Activated T-helper 1 cell treated with anti-CD3 and anti-CD28 coated beads, Interleukin-2, amount 50 U/mL, for 16 hours (primary cell): ENCODE results near the gene OOSP4A.

Experiments used
- DNase-seq, 2 donors: peaks; one replicate each; pipeline ENCODE4 v3.0.0-alpha.2; 2020; ENCODE audit warnings: low read depth in 1 of 2, low spot score in 1 of 2

OOSP4A gene

GRCh38 chr11:59963733-59964132 lies at the start of gene OOSP4A:
Gene OOSP4A (plus strand): TSS chr11:59964033. CDS start chr11:59964033, 0 bp downstream.
- no peak for DNase-seq

GRCh38 chr11:59918480-59918879 lies 45.4 kb upstream of the OOSP4A start:
- DNase-seq = no peak

- no peak for DNase-seq
These were observed 44.7 kb upstream of the OOSP4A start for GRCh38 chr11:59918987-59919589.

GRCh38 chr11:59923813-59924212 lies 40.0 kb upstream of the OOSP4A start:
- DNase-seq = no peak

- no peak for DNase-seq
These were observed 32.1 kb upstream of the OOSP4A start for GRCh38 chr11:59931688-59932087.

- DNase-seq = no peak
These were observed 25.7 kb upstream of the OOSP4A start, which contains the start of gene OOSP1 for GRCh38 chr11:59938132-59938531. Gene OOSP1 (plus strand): TSS chr11:59938432. CDS start chr11:59938455, 23 bp downstream.

GRCh38 chr11:59938718-59939117 lies 25.1 kb upstream of the OOSP4A start:
- DNase-seq = no peak

- DNase-seq = no peak
These were observed 24.4 kb upstream of the OOSP4A start for GRCh38 chr11:59939482-59939881.

- no peak for DNase-seq
These were observed 22.7 kb upstream of the OOSP4A start for GRCh38 chr11:59941091-59941490.

GRCh38 chr11:59943997-59944714 lies 19.7 kb upstream of the OOSP4A start:
- DNase-seq = no peak

- DNase-seq = no peak
These were observed 19.1 kb upstream of the OOSP4A start for GRCh38 chr11:59944720-59945119.

GRCh38 chr11:59953463-59954218 lies 10.2 kb upstream of the OOSP4A start:
- DNase-seq = no peak

- DNase-seq = no peak
These were observed 9.5 kb upstream of the OOSP4A start for GRCh38 chr11:59954219-59954847.

- no peak for DNase-seq
These were observed 6.7 kb upstream of the OOSP4A start for GRCh38 chr11:59957094-59957493.

- DNase-seq = no peak
These were observed 3.1 kb upstream of the OOSP4A start for GRCh38 chr11:59960502-59961381.

GRCh38 chr11:59962107-59962482 lies 1.7 kb upstream of the OOSP4A start:
- DNase-seq = no peak

GRCh38 chr11:59965424-59965823 lies 1.6 kb downstream of the OOSP4A start:
- DNase-seq = no peak

- no peak for DNase-seq
These were observed 2.4 kb downstream of the OOSP4A start for GRCh38 chr11:59966201-59966600.

GRCh38 chr11:59967677-59968394 lies 4.0 kb downstream of the OOSP4A start:
- DNase-seq = no peak

GRCh38 chr11:59968395-59968783 lies 4.6 kb downstream of the OOSP4A start:
- DNase-seq = no peak
